Spinal cord (tissue), 10 donors: ENCODE measurements around the gene ZNF429. TPM values are rescaled to one million over a fixed set of nuclear protein-coding genes. Genes with fewer than 3 reads are reported as not detected.

Experiments
- DNase-seq, 6 donors: peaks; one replicate each; pipeline versions ENCODE4 v3.0.0 to v3.0.0-alpha.2; 2013 to 2015; ENCODE audit warnings: low spot score in 6 of 6, low read depth in 4 of 6
- H3K27ac ChIP-seq: one replicate; pipeline ENCODE4 v1.5.1; 2013; ENCODE audit warnings: low read depth, low read length, control low read depth
- H3K27me3 ChIP-seq: one replicate; pipeline ENCODE4 v1.6.1; 2013; ENCODE audit warnings: low read length; ENCODE audit not compliant: control insufficient read depth, insufficient read depth
- H3K36me3 ChIP-seq: one replicate; pipeline ENCODE4 v1.6.1; 2013; ENCODE audit warnings: low read length; ENCODE audit not compliant: control insufficient read depth, insufficient read depth
- H3K4me1 ChIP-seq: one replicate; pipeline ENCODE4 v1.6.1; 2013; ENCODE audit warnings: low read length; ENCODE audit not compliant: control insufficient read depth, insufficient read depth
- H3K4me3 ChIP-seq: one replicate; pipeline ENCODE4 v1.5.1; 2013; ENCODE audit warnings: low read depth, low read length, control low read depth
- H3K9me3 ChIP-seq: one replicate; pipeline ENCODE4 v1.6.1; 2013; ENCODE audit warnings: low read length; ENCODE audit not compliant: control insufficient read depth, insufficient read depth
- WGBS: methylation state at CpG from one replicate; pipeline ENCODE4 v1.1.5; 2013; ENCODE audit warnings: missing lambda C conversion rate; ENCODE audit not compliant: insufficient coverage; 5-methylcytosine and 5-hydroxymethylcytosine counted together
- polyA plus RNA-seq, 2 donors: library from polyadenylated mRNA; unstranded; fragments of 120-200 nt; gene quantifications; one replicate each; pipeline ENCODE4 v1.2.1, GENCODE V29; 2013; ENCODE audit not compliant: insufficient read length in 2 of 2
- total RNA-seq, 2 donors: library from RNA; depleted of rRNA in 1 of 2; stranded (reverse); fragments of 120-200 nt in 1 of 2; fragments of >200 nt in 1 of 2; gene quantifications; one replicate each; pipeline versions ENCODE4 v1.2.3 to v1.2.4, GENCODE V29; 2013 to 2014
- donor health status: healthy.

The ZNF429 gene
- total and polyA plus RNA-seq, 4 donors, result 20.7 to 31.1 (median 27.1) TPM

- Histone ChIP-seq H3K27me3 (no peaks in the 10 kb centered on the region), H3K27ac (peak overlapping the region; percentile 64), H3K4me1 (peaks cover 3% of the 10 kb centered on the region), H3K9me3 (peaks cover 3% of the 10 kb centered on the region), H3K4me3 (peak overlapping the region; percentile 58), H3K36me3 (no peaks in the 10 kb centered on the region)
- peak; percentile 61 to 98 (median 82) for DNase-seq
- 53% methylated on average over 10 of the region's 21 CpGs for WGBS
Measured at GRCh38 chr19:21568816-21569493, 63.6 kb downstream of the ZNF429 start.

GRCh38 chr19:21569494-21569865, 64.1 kb downstream of the ZNF429 start:
- H3K4me3 ChIP-seq, result peak overlapping the region; percentile 58
- peaks cover 3% of the 10 kb centered on the region for H3K4me1 ChIP-seq
- H3K27ac ChIP-seq, result no peak overlapping the region
- no peaks in the 10 kb centered on the region for H3K27me3 ChIP-seq
- H3K36me3 ChIP-seq, result no peaks in the 10 kb centered on the region
- 62% methylated on average over 10 of the region's 16 CpGs for WGBS
- H3K9me3 ChIP-seq, result peaks cover 3% of the 10 kb centered on the region
- peak in 1 of 6 donors; percentile 5 for DNase-seq

GRCh38 chr19:21571316-21571715, 65.9 kb downstream of the ZNF429 start:
- no peak overlapping the region for H3K27ac ChIP-seq
- no peak overlapping the region for H3K4me3 ChIP-seq
- 86% methylated on average over 1 of the region's 2 CpGs for WGBS
- H3K36me3 ChIP-seq, result no peaks in the 10 kb centered on the region
- H3K4me1 ChIP-seq, result peaks cover 3% of the 10 kb centered on the region
- no peaks in the 10 kb centered on the region for H3K27me3 ChIP-seq
- peaks cover 3% of the 10 kb centered on the region for H3K9me3 ChIP-seq
- no peak for DNase-seq

- H3K9me3 ChIP-seq, result no peaks in the 10 kb centered on the region
- no peaks in the 10 kb centered on the region for H3K27me3 ChIP-seq
- DNase-seq, result no peak
- no peaks in the 10 kb centered on the region for H3K36me3 ChIP-seq
- H3K4me1 ChIP-seq, result no peaks in the 10 kb centered on the region
- WGBS, result 100% methylated on average over 1 of the region's 2 CpGs
- H3K27ac ChIP-seq, result no peak overlapping the region
- no peak overlapping the region for H3K4me3 ChIP-seq
Measured at GRCh38 chr19:21574607-21575006, 69.2 kb downstream of the ZNF429 start.

- Histone ChIP-seq H3K4me1 (no peaks in the 10 kb centered on the region), H3K27ac (no peak overlapping the region), H3K36me3 (no peaks in the 10 kb centered on the region), H3K27me3 (no peaks in the 10 kb centered on the region), H3K4me3 (no peak overlapping the region), H3K9me3 (peaks cover 2% of the 10 kb centered on the region)
- no peak for DNase-seq
- WGBS, result 100% methylated on average over 1 of the region's 3 CpGs
Measured at GRCh38 chr19:21576481-21576880, 71.1 kb downstream of the ZNF429 start.

GRCh38 chr19:21580101-21580500, 74.7 kb downstream of the ZNF429 start:
- H3K27ac ChIP-seq, result no peak overlapping the region
- H3K36me3 ChIP-seq, result no peaks in the 10 kb centered on the region
- H3K27me3 ChIP-seq, result no peaks in the 10 kb centered on the region
- no peaks in the 10 kb centered on the region for H3K4me1 ChIP-seq
- no peak for DNase-seq
- no CpG with 5 or more reads among the region's 3 CpGs for WGBS
- no peak overlapping the region for H3K4me3 ChIP-seq
- peaks cover 2% of the 10 kb centered on the region for H3K9me3 ChIP-seq

GRCh38 chr19:21580818-21581217, 75.4 kb downstream of the ZNF429 start:
- H3K9me3 ChIP-seq, result peaks cover 2% of the 10 kb centered on the region
- WGBS, result no CpG with 5 or more reads among the region's 1 CpG
- H3K27me3 ChIP-seq, result no peaks in the 10 kb centered on the region
- peaks cover 2% of the 10 kb centered on the region for H3K4me1 ChIP-seq
- no peaks in the 10 kb centered on the region for H3K36me3 ChIP-seq
- DNase-seq, result no peak
- H3K27ac ChIP-seq, result no peak overlapping the region
- H3K4me3 ChIP-seq, result no peak overlapping the region

- Histone ChIP-seq H3K9me3 (peaks cover 2% of the 10 kb centered on the region), H3K4me3 (no peak overlapping the region), H3K36me3 (no peaks in the 10 kb centered on the region), H3K27ac (no peak overlapping the region), H3K4me1 (peaks cover 3% of the 10 kb centered on the region), H3K27me3 (no peaks in the 10 kb centered on the region)
- WGBS, result 81% methylated on average over 1 of the region's 1 CpG
- DNase-seq, result no peak
Measured at GRCh38 chr19:21581646-21582240, 76.3 kb downstream of the ZNF429 start.

- peaks cover 9% of the 10 kb centered on the region for H3K4me1 ChIP-seq
- H3K36me3 ChIP-seq, result no peaks in the 10 kb centered on the region
Measured at GRCh38 chr19:21584537-21584936, 79.1 kb downstream of the ZNF429 start.

GRCh38 chr19:21585281-21585890, 80.0 kb downstream of the ZNF429 start:
- Histone ChIP-seq H3K27ac (no peak overlapping the region), H3K4me1 (peaks cover 9% of the 10 kb centered on the region), H3K36me3 (no peaks in the 10 kb centered on the region), H3K27me3 (no peaks in the 10 kb centered on the region), H3K4me3 (no peak overlapping the region), H3K9me3 (peaks cover 2% of the 10 kb centered on the region)
- no peak for DNase-seq
- 66% methylated on average over 12 of the region's 12 CpGs for WGBS

More at GRCh38 chr19:21584537-21584936, 79.1 kb downstream of the ZNF429 start:
- no peaks in the 10 kb centered on the region for H3K27me3 ChIP-seq
- DNase-seq, result no peak
- 89% methylated on average over 5 of the region's 5 CpGs for WGBS
- H3K4me3 ChIP-seq, result no peak overlapping the region
- peaks cover 2% of the 10 kb centered on the region for H3K9me3 ChIP-seq
- no peak overlapping the region for H3K27ac ChIP-seq
